Measurements from ENCODE around the gene TFR2.

TFR2 gene

GRCh38 chr7:100681491-100682227 is 40.3 kb upstream of the TFR2 start:
- Mint-ChIP-seq H3K27me3 (no peaks in the 10 kb centered on the region), H3K9me3 (ENCODE audit: low read depth) (no peaks in the 10 kb centered on the region), H3K4me3 (no peak overlapping the region), H3K27ac (no peak overlapping the region), H3K4me1 (ENCODE audit: low read depth) (peaks cover 29% of the 10 kb centered on the region), H3K36me3 (no peaks in the 10 kb centered on the region)

GRCh38 chr7:100680576-100681271 is 39.4 kb upstream of the TFR2 start:
- Mint-ChIP-seq H3K9me3 (ENCODE audit: low read depth) (no peaks in the 10 kb centered on the region), H3K4me3 (no peak overlapping the region), H3K4me1 (ENCODE audit: low read depth) (peaks cover 33% of the 10 kb centered on the region), H3K27me3 (no peaks in the 10 kb centered on the region), H3K27ac (no peak overlapping the region), H3K36me3 (no peaks in the 10 kb centered on the region)

GRCh38 chr7:100679927-100680575 is 38.7 kb upstream of the TFR2 start:
- no peaks in the 10 kb centered on the region for H3K27me3 Mint-ChIP-seq
- H3K36me3 Mint-ChIP-seq: no peaks in the 10 kb centered on the region
- peaks cover 33% of the 10 kb centered on the region for H3K4me1 Mint-ChIP-seq (ENCODE audit: low read depth)
- H3K4me3 Mint-ChIP-seq: peak overlapping the region; percentile 28
- no peaks in the 10 kb centered on the region for H3K9me3 Mint-ChIP-seq (ENCODE audit: low read depth)
- H3K27ac Mint-ChIP-seq: peak overlapping the region; percentile 34

- Mint-ChIP-seq H3K27ac (peak overlapping the region; percentile 54), H3K27me3 (no peaks in the 10 kb centered on the region), H3K4me1 (ENCODE audit: low read depth) (peaks cover 33% of the 10 kb centered on the region), H3K4me3 (no peak overlapping the region), H3K9me3 (ENCODE audit: low read depth) (no peaks in the 10 kb centered on the region), H3K36me3 (no peaks in the 10 kb centered on the region)
Observed at GRCh38 chr7:100679129-100679926, 38.0 kb upstream of the TFR2 start.

GRCh38 chr7:100678291-100678984 is 37.1 kb upstream of the TFR2 start:
- no peaks in the 10 kb centered on the region for H3K27me3 Mint-ChIP-seq
- H3K4me3 Mint-ChIP-seq: peak overlapping the region; percentile 35
- peaks cover 33% of the 10 kb centered on the region for H3K4me1 Mint-ChIP-seq (ENCODE audit: low read depth)
- H3K27ac Mint-ChIP-seq: peak overlapping the region; percentile 54
- H3K36me3 Mint-ChIP-seq: no peaks in the 10 kb centered on the region
- no peaks in the 10 kb centered on the region for H3K9me3 Mint-ChIP-seq (ENCODE audit: low read depth)

GRCh38 chr7:100677308-100678267 is 36.2 kb upstream of the TFR2 start:
- H3K4me3 Mint-ChIP-seq: peak overlapping the region; percentile 77
- no peaks in the 10 kb centered on the region for H3K9me3 Mint-ChIP-seq (ENCODE audit: low read depth)
- no peaks in the 10 kb centered on the region for H3K27me3 Mint-ChIP-seq
- peaks cover 31% of the 10 kb centered on the region for H3K4me1 Mint-ChIP-seq (ENCODE audit: low read depth)
- no peaks in the 10 kb centered on the region for H3K36me3 Mint-ChIP-seq
- peak overlapping the region; percentile 91 for H3K27ac Mint-ChIP-seq

- Mint-ChIP-seq H3K27ac (peak overlapping the region; percentile 85), H3K36me3 (no peaks in the 10 kb centered on the region), H3K9me3 (ENCODE audit: low read depth) (no peaks in the 10 kb centered on the region), H3K4me3 (peak overlapping the region; percentile 88), H3K27me3 (no peaks in the 10 kb centered on the region), H3K4me1 (ENCODE audit: low read depth) (peaks cover 30% of the 10 kb centered on the region)
Observed at GRCh38 chr7:100676501-100677306, 35.4 kb upstream of the TFR2 start.

- no peaks in the 10 kb centered on the region for H3K27me3 Mint-ChIP-seq
- peak overlapping the region; percentile 88 for H3K4me3 Mint-ChIP-seq
- H3K27ac Mint-ChIP-seq: peak overlapping the region; percentile 75
- no peaks in the 10 kb centered on the region for H3K36me3 Mint-ChIP-seq
- H3K4me1 Mint-ChIP-seq (ENCODE audit: low read depth): peaks cover 23% of the 10 kb centered on the region
- no peaks in the 10 kb centered on the region for H3K9me3 Mint-ChIP-seq (ENCODE audit: low read depth)
Observed at GRCh38 chr7:100675581-100676350, 34.4 kb upstream of the TFR2 start.

GRCh38 chr7:100675105-100675451 is 33.7 kb upstream of the TFR2 start:
- Mint-ChIP-seq H3K9me3 (ENCODE audit: low read depth) (no peaks in the 10 kb centered on the region), H3K27me3 (no peaks in the 10 kb centered on the region), H3K4me3 (peak overlapping the region; percentile 94), H3K27ac (no peak overlapping the region), H3K4me1 (ENCODE audit: low read depth) (peaks cover 19% of the 10 kb centered on the region), H3K36me3 (no peaks in the 10 kb centered on the region)

- no peaks in the 10 kb centered on the region for H3K27me3 Mint-ChIP-seq
- H3K9me3 Mint-ChIP-seq (ENCODE audit: low read depth): no peaks in the 10 kb centered on the region
- H3K4me3 Mint-ChIP-seq: peak overlapping the region; percentile 94
- H3K27ac Mint-ChIP-seq: peak overlapping the region; percentile 84
- peaks cover 17% of the 10 kb centered on the region for H3K4me1 Mint-ChIP-seq (ENCODE audit: low read depth)
- no peaks in the 10 kb centered on the region for H3K36me3 Mint-ChIP-seq
Observed at GRCh38 chr7:100674411-100675104, 33.2 kb upstream of the TFR2 start.

- no peaks in the 10 kb centered on the region for H3K27me3 Mint-ChIP-seq
- H3K27ac Mint-ChIP-seq: peak overlapping the region; percentile 84
- H3K4me1 Mint-ChIP-seq (ENCODE audit: low read depth): peaks cover 15% of the 10 kb centered on the region
- no peaks in the 10 kb centered on the region for H3K36me3 Mint-ChIP-seq
- H3K4me3 Mint-ChIP-seq: peak overlapping the region; percentile 94
- H3K9me3 Mint-ChIP-seq (ENCODE audit: low read depth): no peaks in the 10 kb centered on the region
Observed at GRCh38 chr7:100673942-100674410, 32.6 kb upstream of the TFR2 start.

Data from activated naive CD8-positive, alpha-beta T cell (primary cell).